ENCODE results near the gene FGFRL1.
A peak's percentile ranks its signal among the peaks of the same experiment; 100 is the strongest.

The FGFRL1 gene

GRCh38 chr4:1006856-1007255 is 4.6 kb upstream of the FGFRL1 start:
- DNase-seq (ENCODE audit: low read depth) = no peak

GRCh38 chr4:1008840-1009541 is 2.4 kb upstream of the FGFRL1 start:
- no peak for DNase-seq (ENCODE audit: low read depth)

GRCh38 chr4:1009542-1010394 is 1.7 kb upstream of the FGFRL1 start:
- DNase-seq (ENCODE audit: low read depth) = peak; percentile 44

- DNase-seq (ENCODE audit: low read depth) = peak; percentile 93
These were observed 918 bp upstream of the FGFRL1 start for GRCh38 chr4:1010395-1011021.

GRCh38 chr4:1011666-1012033 is 224 bp downstream of the FGFRL1 start:
- DNase-seq (ENCODE audit: low read depth) = no peak

- peak; percentile 34 for DNase-seq (ENCODE audit: low read depth)
These were observed 761 bp downstream of the FGFRL1 start for GRCh38 chr4:1012034-1012739.

GRCh38 chr4:1013225-1014073 is 2.0 kb downstream of the FGFRL1 start:
- DNase-seq (ENCODE audit: low read depth) = no peak

- no peak for DNase-seq (ENCODE audit: low read depth)
These were observed 3.1 kb downstream of the FGFRL1 start for GRCh38 chr4:1014291-1015167.

- DNase-seq (ENCODE audit: low read depth) = no peak
These were observed 3.8 kb downstream of the FGFRL1 start for GRCh38 chr4:1015179-1015578.

GRCh38 chr4:1015746-1016145 is 4.3 kb downstream of the FGFRL1 start:
- DNase-seq (ENCODE audit: low read depth) = no peak

- DNase-seq (ENCODE audit: low read depth) = no peak
These were observed 5.8 kb downstream of the FGFRL1 start for GRCh38 chr4:1017211-1017610.

GRCh38 chr4:1017706-1018105 is 6.3 kb downstream of the FGFRL1 start:
- DNase-seq (ENCODE audit: low read depth) = no peak

GRCh38 chr4:1018147-1019020 is 7.0 kb downstream of the FGFRL1 start:
- no peak for DNase-seq (ENCODE audit: low read depth)

- DNase-seq (ENCODE audit: low read depth) = no peak
These were observed 7.9 kb downstream of the FGFRL1 start for GRCh38 chr4:1019320-1019719.

- no peak for DNase-seq (ENCODE audit: low read depth)
These were observed 8.5 kb downstream of the FGFRL1 start for GRCh38 chr4:1019729-1020470.

GRCh38 chr4:1021386-1022050 is 10.1 kb downstream of the FGFRL1 start:
- DNase-seq (ENCODE audit: low read depth) = no peak

GRCh38 chr4:1022051-1022738 is 10.8 kb downstream of the FGFRL1 start:
- DNase-seq (ENCODE audit: low read depth) = no peak

- DNase-seq (ENCODE audit: low read depth) = no peak
These were observed 11.3 kb downstream of the FGFRL1 start for GRCh38 chr4:1022739-1023066.

Measured in iris pigment epithelial cell (primary cell).